HG03565 (cell line): ENCODE data around the gene NNT.
"Not testable (repeated sequence)": the region's sequence is repeated elsewhere in the genome, so short reads cannot be mapped to it uniquely, and the experiment has no call there.

Source experiments
- ATAC-seq: cut with Tn5 transposase; IDR thresholded peaks from one replicate; pipeline ENCODE4 v1.9.1; 2021; ENCODE audit warnings: mild to moderate bottlenecking, moderate library complexity; ENCODE audit not compliant: unreplicated experiment

NNT gene

GRCh38 chr5:43702293-43702692, 99.3 kb downstream of the NNT start:
- no peak for ATAC-seq

- no peak for ATAC-seq
Measured at GRCh38 chr5:43702815-43703214, 99.8 kb downstream of the NNT start.

- no peak for ATAC-seq
Measured at GRCh38 chr5:43704243-43704642, 101.3 kb downstream of the NNT start.

- ATAC-seq = not testable (repeated sequence)
Measured at GRCh38 chr5:43706576-43706975, 103.6 kb downstream of the NNT start.

- no peak for ATAC-seq
Measured at GRCh38 chr5:43711496-43711895, 108.5 kb downstream of the NNT start.

GRCh38 chr5:43712081-43712480, 109.1 kb downstream of the NNT start:
- no peak for ATAC-seq

- ATAC-seq = not testable (repeated sequence)
Measured at GRCh38 chr5:43719783-43720182, 116.8 kb downstream of the NNT start.

GRCh38 chr5:43728581-43728980, 125.6 kb downstream of the NNT start:
- ATAC-seq = no peak

- ATAC-seq = no peak
Measured at GRCh38 chr5:43729846-43730478, 127.0 kb downstream of the NNT start.

- no peak for ATAC-seq
Measured at GRCh38 chr5:43730832-43731342, 127.9 kb downstream of the NNT start.

GRCh38 chr5:43731573-43731972, 128.6 kb downstream of the NNT start:
- no peak for ATAC-seq

GRCh38 chr5:43745923-43746548, 143.1 kb downstream of the NNT start:
- not testable (repeated sequence) for ATAC-seq

GRCh38 chr5:43750809-43751208, 147.8 kb downstream of the NNT start:
- no peak for ATAC-seq

- ATAC-seq = no peak
Measured at GRCh38 chr5:43753069-43753468, 150.1 kb downstream of the NNT start.
